Trophoblast cell (in vitro differentiated cells and primary cell): ENCODE measurements around the gene GGTLC2.

ENCODE experiments used
- DNase-seq, 2 donors: peaks; one replicate each; pipeline ENCODE4 v3.0.0-alpha.2; 2016
- H2AFZ ChIP-seq: 2 replicates; pipeline ENCODE4 v1.6.1; 2013; ENCODE audit warnings: low read length, moderate library complexity, mild to moderate bottlenecking; ENCODE audit not compliant: insufficient read depth, poor library complexity
- H2AK5ac ChIP-seq: 2 replicates; pipeline ENCODE4 v1.6.1; 2013; ENCODE audit warnings: mild to moderate bottlenecking, low read length
- H2BK120ac ChIP-seq: 2 replicates; pipeline ENCODE4 v1.6.1; 2013; ENCODE audit warnings: low read length, mild to moderate bottlenecking, moderate library complexity; ENCODE audit not compliant: insufficient read depth, poor library complexity
- H2BK12ac ChIP-seq: 2 replicates; pipeline ENCODE4 v1.6.1; 2013; ENCODE audit warnings: mild to moderate bottlenecking, low read length, moderate library complexity
- H2BK5ac ChIP-seq: 2 replicates; pipeline ENCODE4 v1.6.1; 2013; ENCODE audit warnings: low read length, low read depth, moderate library complexity, mild to moderate bottlenecking; ENCODE audit not compliant: poor library complexity
- H3K14ac ChIP-seq: 2 replicates; pipeline ENCODE4 v1.6.1; 2013; ENCODE audit warnings: mild to moderate bottlenecking, low read length
- H3K18ac ChIP-seq: 2 replicates; pipeline ENCODE4 v1.6.1; 2013; ENCODE audit warnings: mild to moderate bottlenecking, low read length
- H3K23ac ChIP-seq: 2 replicates; pipeline ENCODE4 v1.6.1; 2013; ENCODE audit warnings: low read length
- H3K27ac ChIP-seq: 2 replicates; pipeline ENCODE4 v1.5.1; 2013; ENCODE audit warnings: low read depth, mild to moderate bottlenecking, inconsistent platforms, low read length, moderate library complexity
- H3K27me3 ChIP-seq: 2 replicates; pipeline ENCODE4 v1.6.1; 2013; ENCODE audit warnings: inconsistent platforms, mild to moderate bottlenecking, low read length, moderate library complexity; ENCODE audit not compliant: insufficient read depth
- H3K36me3 ChIP-seq, 2 experiments: 1 replicate in 1 of 2; 2 replicates in 1 of 2; pipeline ENCODE4 v1.6.1; 2013; ENCODE audit warnings: low read length in 2 of 2, mild to moderate bottlenecking in 2 of 2, moderate library complexity in 1 of 2; ENCODE audit not compliant: insufficient read depth in 2 of 2, control insufficient read depth in 1 of 2
- H3K4ac ChIP-seq: 2 replicates; pipeline ENCODE4 v1.6.1; 2013; ENCODE audit warnings: low read depth, mild to moderate bottlenecking, low read length, moderate library complexity
- H3K4me1 ChIP-seq, 2 experiments: 1 replicate in 1 of 2; 2 replicates in 1 of 2; pipeline ENCODE4 v1.6.1; 2013; ENCODE audit warnings: low read length in 2 of 2, mild to moderate bottlenecking in 2 of 2, moderate library complexity in 1 of 2; ENCODE audit not compliant: insufficient read depth in 2 of 2, control insufficient read depth in 1 of 2
- H3K4me2 ChIP-seq: 2 replicates; pipeline ENCODE4 v1.6.1; 2013; ENCODE audit warnings: inconsistent platforms, mild to moderate bottlenecking, low read length, moderate library complexity
- H3K4me3 ChIP-seq: 2 replicates; pipeline ENCODE4 v1.5.1; 2013; ENCODE audit warnings: mild to moderate bottlenecking, low read depth, low read length, inconsistent platforms
- H3K79me1 ChIP-seq: one replicate; pipeline ENCODE4 v1.6.1; 2013; ENCODE audit warnings: low read length
- H3K79me2 ChIP-seq: 2 replicates; pipeline ENCODE4 v1.6.1; 2013; ENCODE audit warnings: low read length, mild to moderate bottlenecking; ENCODE audit not compliant: control insufficient read depth, insufficient read depth, poor library complexity
- H3K9ac ChIP-seq: 2 replicates; pipeline ENCODE4 v1.6.1; 2013; ENCODE audit warnings: mild to moderate bottlenecking, low read length
- H3K9me3 ChIP-seq: 2 replicates; pipeline ENCODE4 v1.6.1; 2013; ENCODE audit warnings: low read depth, mild to moderate bottlenecking, control low read depth, inconsistent platforms, low read length; ENCODE audit not compliant: insufficient read depth
- H4K12ac ChIP-seq: 2 replicates; pipeline ENCODE4 v1.6.1; 2013; ENCODE audit warnings: low read depth, mild to moderate bottlenecking, low read length, moderate library complexity
- H4K8ac ChIP-seq: 2 replicates; pipeline ENCODE4 v1.6.1; 2013; ENCODE audit warnings: low read depth, mild to moderate bottlenecking, low read length, moderate library complexity
- H4K91ac ChIP-seq: one replicate; pipeline ENCODE4 v1.6.1; 2013; ENCODE audit warnings: low read depth, mild to moderate bottlenecking, low read length, moderate library complexity
- WGBS: extraction: QIAGEN DNeasy Blood & Tissue Kit; methylation state at CpG from one replicate; pipeline ENCODE4 v1.1.7; 2013; ENCODE audit warnings: missing lambda C conversion rate; ENCODE audit not compliant: insufficient read length, insufficient coverage; ENCODE audit errors: extremely low coverage; 5-methylcytosine and 5-hydroxymethylcytosine counted together

Gene GGTLC2

GRCh38 chr22:22681221-22681739, 36.9 kb downstream of the GGTLC2 start:
- Histone ChIP-seq H2BK5ac (no peak overlapping the region), H3K9me3 (peaks cover 14% of the 10 kb centered on the region), H3K27ac (no peak overlapping the region), H4K12ac (no peak overlapping the region), H3K18ac (no peak overlapping the region), H3K36me3 (no peaks in the 10 kb centered on the region), H2BK120ac (no peak overlapping the region), H4K8ac (no peak overlapping the region), H2BK12ac (no peak overlapping the region), H3K9ac (no peak overlapping the region), H2AFZ (no peak overlapping the region), H3K4me2 (no peak overlapping the region), H3K27me3 (no peaks in the 10 kb centered on the region), H2AK5ac (no peak overlapping the region), H3K14ac (no peak overlapping the region), H3K79me2 (no peaks in the 10 kb centered on the region), H3K4ac (no peak overlapping the region), H3K23ac (no peak overlapping the region), H3K4me1 (no peaks in the 10 kb centered on the region), H3K4me3 (no peak overlapping the region), H4K91ac (no peak overlapping the region), H3K79me1 (no peaks in the 10 kb centered on the region)
- WGBS = no CpG with 5 or more reads among the region's 3 CpGs
- no peak for DNase-seq

GRCh38 chr22:22682196-22682595, 37.8 kb downstream of the GGTLC2 start:
- no peak overlapping the region for H3K14ac ChIP-seq
- peaks cover 14% of the 10 kb centered on the region for H3K9me3 ChIP-seq
- H3K4ac ChIP-seq = no peak overlapping the region
- no peak overlapping the region for H2AFZ ChIP-seq
- H3K18ac ChIP-seq = no peak overlapping the region
- no peak overlapping the region for H2AK5ac ChIP-seq
- no peak overlapping the region for H3K4me2 ChIP-seq
- WGBS = no CpG with 5 or more reads among the region's 1 CpG
- no peaks in the 10 kb centered on the region for H3K36me3 ChIP-seq
- H2BK5ac ChIP-seq = no peak overlapping the region
- no peak overlapping the region for H4K12ac ChIP-seq
- no peaks in the 10 kb centered on the region for H3K4me1 ChIP-seq
- no peak overlapping the region for H2BK12ac ChIP-seq
- H3K4me3 ChIP-seq = peak overlapping the region; percentile 10
- DNase-seq = no peak
- H3K23ac ChIP-seq = peak overlapping the region; percentile 29
- no peak overlapping the region for H4K8ac ChIP-seq
- no peaks in the 10 kb centered on the region for H3K27me3 ChIP-seq
- H3K79me1 ChIP-seq = no peaks in the 10 kb centered on the region
- no peak overlapping the region for H4K91ac ChIP-seq
- no peaks in the 10 kb centered on the region for H3K79me2 ChIP-seq
- H3K27ac ChIP-seq = no peak overlapping the region
- no peak overlapping the region for H2BK120ac ChIP-seq
- no peak overlapping the region for H3K9ac ChIP-seq

GRCh38 chr22:22682807-22683667, 38.6 kb downstream of the GGTLC2 start:
- H2BK5ac ChIP-seq = no peak overlapping the region
- H3K23ac ChIP-seq = no peak overlapping the region
- no peak overlapping the region for H3K18ac ChIP-seq
- H3K27me3 ChIP-seq = no peaks in the 10 kb centered on the region
- H2AK5ac ChIP-seq = no peak overlapping the region
- no peaks in the 10 kb centered on the region for H3K36me3 ChIP-seq
- H3K4ac ChIP-seq = no peak overlapping the region
- H3K4me2 ChIP-seq = no peak overlapping the region
- H3K9ac ChIP-seq = no peak overlapping the region
- no peaks in the 10 kb centered on the region for H3K79me1 ChIP-seq
- no CpG with 5 or more reads among the region's 5 CpGs for WGBS
- no peak overlapping the region for H2AFZ ChIP-seq
- no peak overlapping the region for H3K14ac ChIP-seq
- no peak overlapping the region for H2BK120ac ChIP-seq
- peak overlapping the region; percentile 48 for H3K4me3 ChIP-seq
- H3K4me1 ChIP-seq = no peaks in the 10 kb centered on the region
- H4K8ac ChIP-seq = no peak overlapping the region
- H3K9me3 ChIP-seq = peaks cover 14% of the 10 kb centered on the region
- H4K12ac ChIP-seq = no peak overlapping the region
- no peak overlapping the region for H4K91ac ChIP-seq
- H3K27ac ChIP-seq = no peak overlapping the region
- no peaks in the 10 kb centered on the region for H3K79me2 ChIP-seq
- no peak for DNase-seq
- H2BK12ac ChIP-seq = no peak overlapping the region

DNA sequence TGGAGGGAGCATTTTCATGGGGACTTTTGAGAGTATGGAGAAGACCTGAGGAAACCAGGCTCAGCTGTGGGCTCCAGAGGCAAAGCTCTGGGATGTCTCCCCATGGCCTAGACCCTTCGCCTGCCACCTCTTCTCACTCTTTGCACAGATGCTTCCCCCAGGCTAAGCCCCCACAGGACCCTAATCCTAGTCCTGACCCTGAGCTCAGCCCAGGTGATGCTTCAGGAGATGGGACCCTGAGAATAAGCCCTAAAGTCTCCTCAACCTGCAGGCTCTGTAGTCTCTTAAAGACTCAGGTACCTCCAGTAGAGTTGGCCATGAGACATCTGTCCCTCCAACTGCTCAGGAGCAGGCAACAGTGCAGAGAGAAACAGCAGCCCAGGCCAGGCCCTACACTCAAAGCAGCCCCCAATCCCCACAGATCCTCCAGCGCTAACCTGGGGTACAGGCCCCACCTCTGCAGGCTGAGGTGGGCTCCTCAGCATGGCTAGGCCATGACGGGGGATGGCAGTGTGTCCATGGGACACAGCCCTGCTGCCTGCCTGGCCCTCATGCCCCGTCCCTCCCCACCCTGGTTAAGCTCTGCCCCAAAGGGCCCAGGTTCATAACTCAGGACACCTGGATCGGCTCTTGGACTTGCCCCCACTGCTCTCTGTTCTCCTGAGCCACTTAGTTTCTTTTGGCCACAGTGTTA, 39.4 kb downstream of the GGTLC2 start:
- Histone ChIP-seq H3K9ac (no peak overlapping the region), H3K79me2 (no peaks in the 10 kb centered on the region), H3K14ac (no peak overlapping the region), H4K12ac (no peak overlapping the region), H2BK12ac (no peak overlapping the region), H3K4me2 (no peak overlapping the region), H3K4me3 (no peak overlapping the region), H3K27ac (no peak overlapping the region), H3K9me3 (peaks cover 14% of the 10 kb centered on the region), H3K4ac (no peak overlapping the region), H2BK120ac (no peak overlapping the region), H4K91ac (no peak overlapping the region), H3K4me1 (no peaks in the 10 kb centered on the region), H3K79me1 (no peaks in the 10 kb centered on the region), H3K36me3 (no peaks in the 10 kb centered on the region), H3K27me3 (no peaks in the 10 kb centered on the region), H2AK5ac (no peak overlapping the region), H3K18ac (no peak overlapping the region), H2AFZ (no peak overlapping the region), H3K23ac (no peak overlapping the region), H4K8ac (no peak overlapping the region), H2BK5ac (no peak overlapping the region)
- WGBS = no CpG with 5 or more reads among the region's 5 CpGs
- no peak for DNase-seq
